Activated CD8-positive, alpha-beta T cell treated with anti-CD3 and anti-CD28 coated beads, Interleukin-2, amount 10 ng/mL, durations not matched to agents 7 days and 5 days (primary cell): ENCODE data around the gene SLC7A9. TPM values are rescaled to one million over a fixed set of nuclear protein-coding genes. Genes with fewer than 3 reads are reported as not detected.
"Not testable (repeated sequence)": the region's sequence is repeated elsewhere in the genome, so short reads cannot be mapped to it uniquely, and the experiment has no call there.

Source experiments
- ATAC-seq: fragments of 150-1000 bp; cut with Tn5 transposase; one replicate; pipeline ENCODE4 v1.10.0; 2021; ENCODE audit warnings: moderate library complexity
- CTCF ChIA-PET: fragments of 350-600 bp; sonication (Branson Sonifier 250); formaldehyde crosslinking; loops from one replicate; lab custom pipeline; 2021; ENCODE audit warnings: antibody characterized with exemption; lab: Charles Lee
- POLR2A ChIA-PET: fragments of 350-600 bp; sonication (Branson Sonifier 250); formaldehyde crosslinking; loops from one replicate; lab custom pipeline; 2021; ENCODE audit warnings: antibody characterized with exemption; lab: Charles Lee
- DNase-seq: peaks from one replicate; pipeline ENCODE4 v3.0.0-alpha.2; 2020
- H3K27ac Mint-ChIP-seq: one replicate; pipeline ENCODE4 v1.8.0; 2021; ENCODE audit warnings: mild to moderate bottlenecking, mixed read lengths
- H3K27me3 Mint-ChIP-seq: one replicate; pipeline ENCODE4 v1.8.0; 2021; ENCODE audit warnings: low read depth, mixed read lengths
- H3K36me3 Mint-ChIP-seq: one replicate; pipeline ENCODE4 v1.8.0; 2021; ENCODE audit warnings: low read depth, mixed read lengths
- H3K4me1 Mint-ChIP-seq: one replicate; pipeline ENCODE4 v1.8.0; 2021; ENCODE audit warnings: low read depth, mixed read lengths
- H3K4me3 Mint-ChIP-seq: one replicate; pipeline ENCODE4 v1.8.0; 2021; ENCODE audit warnings: mild to moderate bottlenecking, mixed read lengths
- H3K9me3 Mint-ChIP-seq: one replicate; pipeline ENCODE4 v1.8.0; 2022; ENCODE audit warnings: mixed read lengths; ENCODE audit not compliant: insufficient read depth
- total RNA-seq, 2 experiments: library from RNA; stranded (reverse); gene quantifications; one replicate each; pipeline ENCODE4 v1.2.3, GENCODE V29; 2021

SLC7A9 gene
- total RNA-seq, 2 experiments from 2014 or later: 0.10 to 0.58 TPM

- H3K27ac Mint-ChIP-seq: no peak overlapping the region
- ChIA-PET CTCF (no interaction called here), POLR2A (no interaction called here)
Observed at GRCh38 chr19:32802840-32803239, 66.7 kb downstream of the SLC7A9 start.

GRCh38 chr19:32800754-32801153 is 68.8 kb downstream of the SLC7A9 start:
- DNase-seq (no peak), ATAC-seq (no peak)
- Mint-ChIP-seq H3K4me3 (no peak overlapping the region), H3K36me3 (no peaks in the 10 kb centered on the region), H3K9me3 (no peaks in the 10 kb centered on the region), H3K4me1 (peaks cover 27% of the 10 kb centered on the region), H3K27me3 (no peaks in the 10 kb centered on the region), H3K27ac (no peak overlapping the region)
- CTCF ChIA-PET: interaction anchor here (1.0 kb wide), 1 partner anchor 435 kb away, joined by 3 read pairs; no protein-coding TSS in a partner anchor
- POLR2A ChIA-PET: interaction anchor here (0.6 kb wide), 1 partner anchor 149 kb away, joined by 3 read pairs; no protein-coding TSS in a partner anchor

More at GRCh38 chr19:32802840-32803239, 66.7 kb downstream of the SLC7A9 start:
- ATAC-seq: no peak
- Mint-ChIP-seq H3K36me3 (no peaks in the 10 kb centered on the region), H3K9me3 (no peaks in the 10 kb centered on the region), H3K4me3 (no peak overlapping the region), H3K4me1 (peaks cover 19% of the 10 kb centered on the region), H3K27me3 (no peaks in the 10 kb centered on the region)
- DNase-seq: no peak

GRCh38 chr19:32800191-32800590 is 69.4 kb downstream of the SLC7A9 start:
- POLR2A ChIA-PET: interaction anchor here (0.6 kb wide), 1 partner anchor 149 kb away, joined by 3 read pairs; no protein-coding TSS in a partner anchor
- ATAC-seq: no peak
- Mint-ChIP-seq H3K4me3 (no peak overlapping the region), H3K27me3 (no peaks in the 10 kb centered on the region), H3K36me3 (no peaks in the 10 kb centered on the region), H3K9me3 (no peaks in the 10 kb centered on the region), H3K4me1 (peaks cover 32% of the 10 kb centered on the region), H3K27ac (no peak overlapping the region)
- CTCF ChIA-PET: interaction anchor here (1.0 kb wide), 1 partner anchor 435 kb away, joined by 3 read pairs; no protein-coding TSS in a partner anchor
- no peak for DNase-seq

DNA sequence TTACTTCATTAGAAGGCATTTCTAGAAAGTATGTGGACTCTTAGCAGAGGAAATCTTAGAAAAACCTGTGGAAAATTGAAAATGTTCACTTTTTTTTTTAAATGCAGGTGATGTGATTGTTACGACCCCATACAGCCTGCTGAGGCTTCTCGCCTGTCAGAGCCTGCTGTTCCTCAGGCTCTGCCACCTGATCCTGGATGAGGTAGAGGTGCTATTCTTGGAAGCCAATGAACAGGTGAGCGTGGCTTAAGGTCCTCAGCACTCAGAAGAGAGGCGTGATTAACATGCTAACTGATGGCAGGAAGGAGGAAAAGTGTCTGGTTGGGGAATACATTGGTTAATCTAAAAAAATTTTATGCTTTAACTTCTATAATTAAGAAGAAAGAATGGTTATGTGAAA is 71.4 kb downstream of the SLC7A9 start:
- Mint-ChIP-seq H3K36me3 (no peaks in the 10 kb centered on the region), H3K27me3 (no peaks in the 10 kb centered on the region), H3K9me3 (no peaks in the 10 kb centered on the region), H3K27ac (no peak overlapping the region), H3K4me3 (no peak overlapping the region), H3K4me1 (peaks cover 50% of the 10 kb centered on the region)
- ChIA-PET POLR2A (no interaction called here), CTCF (no interaction called here)
- no peak for ATAC-seq
- no peak for DNase-seq

DNA sequence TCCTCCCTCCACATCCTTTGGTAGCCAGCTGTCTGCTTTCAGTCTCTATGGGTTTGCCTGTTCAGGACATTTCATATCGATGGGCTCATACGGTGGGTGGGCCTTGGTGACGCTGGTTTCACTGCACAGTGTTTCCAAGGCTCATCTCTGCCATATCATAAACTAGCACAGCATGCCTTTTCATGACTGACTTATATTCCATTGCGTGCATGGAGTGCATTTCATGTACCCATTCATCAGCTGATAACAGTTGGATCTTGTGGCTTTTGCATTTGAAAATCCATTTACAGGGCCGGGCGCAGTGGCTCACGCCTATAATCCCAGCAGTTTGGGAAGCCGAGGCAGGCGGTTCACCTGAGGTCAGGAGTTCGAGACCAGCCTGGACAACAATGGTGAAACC is 80.1 kb downstream of the SLC7A9 start:
- no peak overlapping the region for H3K27ac Mint-ChIP-seq
- H3K9me3 Mint-ChIP-seq: no peaks in the 10 kb centered on the region
- ChIA-PET POLR2A (no interaction called here), CTCF (interaction anchor here (1.1 kb wide), 1 partner anchor 143 kb away, joined by 3 read pairs; no protein-coding TSS in a partner anchor)
- no peaks in the 10 kb centered on the region for H3K36me3 Mint-ChIP-seq
- DNase-seq (no peak), ATAC-seq (no peak)
- no peak overlapping the region for H3K4me3 Mint-ChIP-seq
- H3K27me3 Mint-ChIP-seq: peaks cover 6% of the 10 kb centered on the region
- H3K4me1 Mint-ChIP-seq: peaks cover 37% of the 10 kb centered on the region

DNA sequence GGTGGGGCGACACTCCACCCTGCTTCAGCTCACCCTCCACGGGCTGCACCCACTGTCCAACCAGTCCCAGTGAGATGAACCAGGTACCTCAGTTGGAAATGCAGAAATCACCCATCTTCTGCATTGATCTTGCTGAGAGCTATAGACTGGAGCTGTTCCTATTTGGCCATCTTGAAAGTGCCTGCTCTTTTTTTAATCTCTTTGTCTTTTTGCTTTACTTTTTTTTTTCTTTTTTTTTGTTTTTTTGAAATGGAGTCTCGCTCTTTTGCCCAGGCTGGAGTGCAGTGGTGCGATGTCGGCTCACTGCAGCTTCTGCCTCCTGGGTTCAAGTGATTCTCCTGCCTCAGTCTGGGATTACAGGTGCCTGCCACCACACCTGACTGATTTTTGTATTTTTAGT is 81.7 kb downstream of the SLC7A9 start:
- H3K36me3 Mint-ChIP-seq, H3K4me3 Mint-ChIP-seq, ATAC-seq, CTCF ChIA-PET, H3K9me3 Mint-ChIP-seq, DNase-seq, H3K27ac Mint-ChIP-seq, POLR2A ChIA-PET: not testable (repeated sequence)
- peaks cover 12% of the 10 kb centered on the region for H3K27me3 Mint-ChIP-seq
- peaks cover 24% of the 10 kb centered on the region for H3K4me1 Mint-ChIP-seq

GRCh38 chr19:32787161-32787813 is 82.3 kb downstream of the SLC7A9 start:
- peaks cover 20% of the 10 kb centered on the region for H3K4me1 Mint-ChIP-seq
- H3K4me3 Mint-ChIP-seq, DNase-seq, H3K27ac Mint-ChIP-seq, CTCF ChIA-PET, ATAC-seq, H3K36me3 Mint-ChIP-seq, H3K9me3 Mint-ChIP-seq: not testable (repeated sequence)
- H3K27me3 Mint-ChIP-seq: peaks cover 12% of the 10 kb centered on the region
- POLR2A ChIA-PET: interaction anchor here (0.6 kb wide), 1 partner anchor 1512 kb away, joined by 3 read pairs; no protein-coding TSS in a partner anchor

DNA sequence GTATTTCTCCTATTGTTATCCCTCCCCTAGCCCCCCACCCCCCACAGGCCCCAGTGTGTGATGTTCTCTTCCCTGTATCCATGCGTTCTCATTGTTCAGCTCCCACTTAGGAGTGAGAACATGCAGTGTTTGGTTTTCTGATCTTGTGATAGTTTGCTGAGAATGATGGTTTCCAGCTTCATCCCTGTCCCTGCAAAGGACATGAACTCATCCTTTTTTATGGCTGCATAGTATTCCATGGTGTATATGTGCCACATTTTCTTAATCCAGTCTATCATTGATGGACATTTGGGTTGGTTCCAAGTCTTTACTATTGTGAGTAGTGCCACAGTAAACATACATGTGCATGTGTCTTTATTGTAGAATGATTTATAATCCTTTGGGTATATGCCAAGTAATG is 87.5 kb downstream of the SLC7A9 start:
- peaks cover 17% of the 10 kb centered on the region for H3K4me1 Mint-ChIP-seq

DNA sequence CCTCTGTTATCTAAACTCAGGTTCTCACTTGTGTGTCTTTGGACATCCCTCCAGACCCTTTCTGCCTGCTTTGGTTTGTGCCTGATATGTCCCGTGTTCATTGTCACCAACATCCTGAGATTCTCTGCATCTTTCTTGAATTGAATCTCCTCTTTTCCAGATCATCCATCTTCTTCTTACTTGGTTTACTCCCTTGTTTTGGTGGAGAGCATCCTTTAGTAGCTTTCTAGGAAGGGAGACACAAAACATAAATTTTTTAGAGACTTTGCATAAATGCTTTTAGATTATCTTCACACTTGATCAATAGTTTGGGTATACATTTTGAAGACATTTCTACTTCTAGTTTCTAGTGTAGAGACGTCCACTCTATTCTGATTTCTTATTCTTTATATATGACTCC is 88.3 kb downstream of the SLC7A9 start:
- Mint-ChIP-seq H3K4me3 (no peak overlapping the region), H3K4me1 (peaks cover 9% of the 10 kb centered on the region), H3K27ac (no peak overlapping the region), H3K9me3 (peaks cover 5% of the 10 kb centered on the region), H3K36me3 (peaks cover 3% of the 10 kb centered on the region), H3K27me3 (peaks cover 12% of the 10 kb centered on the region)
- DNase-seq: no peak
- ATAC-seq: no peak
- ChIA-PET CTCF (no interaction called here), POLR2A (no interaction called here)

More for the DNA sequence above, 87.5 kb downstream of the SLC7A9 start:
- peaks cover 12% of the 10 kb centered on the region for H3K27me3 Mint-ChIP-seq
- CTCF ChIA-PET, H3K9me3 Mint-ChIP-seq, H3K4me3 Mint-ChIP-seq, ATAC-seq, H3K27ac Mint-ChIP-seq, DNase-seq, H3K36me3 Mint-ChIP-seq, POLR2A ChIA-PET: not testable (repeated sequence)

Other genes starting within 250 kb of the SLC7A9 start
- gene ANKRD27, start 194.6 kb downstream of the SLC7A9 start, total RNA-seq: 10 to 100 TPM; 45.1 to 45.3 TPM
- gene RGS9BP, start 193.9 kb downstream of the SLC7A9 start, total RNA-seq: under 1 TPM; 0.34 to 0.37 TPM
- 10 to 100 TPM; 12.9 to 14.3 TPM for gene NUDT19, start 177.9 kb downstream of the SLC7A9 start, total RNA-seq
- gene TDRD12, start 150.0 kb downstream of the SLC7A9 start, total RNA-seq: under 1 TPM; 0.10 to 0.21 TPM
- gene CEP89, start 102.2 kb upstream of the SLC7A9 start, total RNA-seq: 10 to 100 TPM; 20.0 to 23.2 TPM
- 1 to 10 TPM; 8.8 to 8.9 TPM for gene FAAP24, start 102.5 kb upstream of the SLC7A9 start, total RNA-seq
- 1 to 10 TPM; 2.5 to 3.0 TPM for gene RHPN2, start 195.1 kb upstream of the SLC7A9 start, total RNA-seq
- 10 to 100 TPM; 12.7 to 13.6 TPM for gene GPATCH1, start 211.4 kb upstream of the SLC7A9 start, total RNA-seq